GM19193 (cell line): ENCODE results near the gene INHBC.

Experiments used
- POLR2A ChIP-seq: IDR thresholded peaks from 4 replicates; pipeline ENCODE4 v1.6.1; 2011; ENCODE audit not compliant: insufficient read depth, insufficient read length; ENCODE audit errors: extremely low read depth

The INHBC gene

DNA sequence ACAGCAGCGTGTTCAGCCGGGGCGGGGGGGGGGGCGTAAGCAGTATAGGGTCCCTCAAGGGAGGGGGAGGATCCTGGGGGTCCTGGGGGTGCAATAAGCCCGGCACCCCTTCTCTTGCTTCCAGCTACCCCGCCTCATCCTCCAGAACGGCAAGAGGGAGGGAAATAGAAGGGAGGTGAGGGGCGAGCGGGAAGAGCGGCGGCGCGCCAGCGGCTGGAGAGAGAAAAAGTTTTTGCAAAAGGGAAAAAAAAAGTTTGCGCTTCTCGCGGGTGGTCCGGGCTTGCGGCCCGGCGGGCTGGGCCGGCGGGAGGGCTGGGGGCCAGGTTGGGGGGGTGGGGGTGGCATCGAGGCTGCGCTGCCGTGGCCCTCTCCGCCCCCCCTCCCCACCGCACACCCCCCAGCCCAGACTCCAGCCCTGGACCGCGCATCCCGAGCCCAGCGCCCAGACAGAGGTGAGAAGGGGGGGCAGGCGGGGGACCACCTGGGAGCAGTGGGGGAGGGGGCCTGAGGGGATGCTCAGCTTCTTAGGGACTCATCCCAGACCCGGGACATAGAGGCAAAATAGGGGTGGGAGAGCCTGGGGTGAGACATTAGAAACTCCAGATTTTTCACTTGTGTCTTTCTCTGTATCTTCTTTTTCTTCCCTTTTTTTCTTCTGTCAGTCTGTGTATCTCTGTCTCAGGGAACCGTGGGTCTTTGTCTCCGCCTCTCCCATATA lies 25.3 kb downstream of the INHBC start, which contains the start of gene GLI1:
Gene GLI1 (plus strand): TSS at position 36 of the 718 bp plus-strand sequence. CDS start 3,907 bp downstream, outside the sequence.
- no peak for TF ChIP-seq POLR2A

- TF ChIP-seq POLR2A = no peak
These were observed 25.8 kb downstream of the INHBC start for GRCh38 chr12:57460468-57460784.

DNA sequence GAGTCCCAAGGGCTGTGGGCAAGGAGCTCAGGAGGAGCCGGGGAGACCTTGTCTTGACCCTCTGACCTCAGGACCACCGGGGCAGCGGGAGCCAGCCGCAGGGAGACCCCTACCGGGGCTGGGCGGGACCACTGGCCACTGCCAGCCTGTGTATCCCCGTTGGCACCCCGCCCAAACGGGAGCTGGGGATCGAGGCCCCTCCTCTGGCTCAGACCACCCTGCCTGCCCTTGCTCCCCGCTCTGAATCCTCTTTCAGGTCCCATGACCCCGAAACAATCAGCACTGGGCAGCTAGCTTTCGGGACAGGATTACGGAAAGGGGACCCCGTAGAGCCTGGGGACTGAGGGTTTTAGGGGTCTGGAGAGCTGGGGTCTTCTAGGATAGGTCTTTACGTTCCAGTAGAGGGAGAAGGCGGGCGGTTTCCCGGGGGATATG lies 26.3 kb downstream of the INHBC start:
- no peak for TF ChIP-seq POLR2A

DNA sequence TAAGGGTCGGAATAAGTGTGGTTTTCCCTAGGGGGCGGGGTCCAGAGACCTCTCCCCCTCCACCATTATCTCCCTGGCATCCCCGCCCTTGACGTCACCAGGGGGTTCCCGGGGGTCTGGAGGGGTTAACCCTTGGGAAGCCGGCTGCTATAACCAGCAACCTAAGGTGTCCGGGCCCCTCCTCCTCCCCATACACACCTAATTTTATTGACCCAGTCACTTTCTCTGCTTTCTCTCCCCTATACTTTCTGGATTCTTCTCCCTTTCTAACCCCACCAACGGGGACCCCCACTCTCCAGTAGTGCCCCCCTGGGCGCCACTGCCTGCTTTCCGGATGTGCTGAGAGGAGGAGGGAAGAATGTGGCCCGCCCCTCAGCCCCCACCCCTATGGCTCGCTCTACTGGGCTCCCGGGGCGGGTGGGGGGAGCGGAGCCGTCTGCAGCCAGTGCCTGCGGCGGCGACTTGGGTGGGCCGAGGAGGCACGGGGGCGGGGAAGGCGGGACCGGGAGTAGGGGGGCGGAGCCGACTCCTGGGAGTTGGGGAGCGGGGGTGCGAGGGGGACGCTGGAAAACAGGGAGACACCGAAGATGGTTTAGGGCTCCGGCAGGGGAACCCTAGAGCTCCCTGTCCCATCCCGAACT lies 26.8 kb downstream of the INHBC start:
- TF ChIP-seq POLR2A = no peak

- no peak for TF ChIP-seq POLR2A
These were observed 27.3 kb downstream of the INHBC start for GRCh38 chr12:57461917-57462250.

- TF ChIP-seq POLR2A = peak; percentile 45
These were observed 27.8 kb downstream of the INHBC start for GRCh38 chr12:57462251-57462911.

- no peak for TF ChIP-seq POLR2A
These were observed 28.3 kb downstream of the INHBC start for GRCh38 chr12:57462912-57463253.

GRCh38 chr12:57464569-57464968 lies 30.0 kb downstream of the INHBC start:
- no peak for TF ChIP-seq POLR2A

- no peak for TF ChIP-seq POLR2A
These were observed 30.6 kb downstream of the INHBC start for GRCh38 chr12:57465030-57465746.

GRCh38 chr12:57465747-57466505 lies 31.3 kb downstream of the INHBC start:
- TF ChIP-seq POLR2A = peak; percentile 12

DNA sequence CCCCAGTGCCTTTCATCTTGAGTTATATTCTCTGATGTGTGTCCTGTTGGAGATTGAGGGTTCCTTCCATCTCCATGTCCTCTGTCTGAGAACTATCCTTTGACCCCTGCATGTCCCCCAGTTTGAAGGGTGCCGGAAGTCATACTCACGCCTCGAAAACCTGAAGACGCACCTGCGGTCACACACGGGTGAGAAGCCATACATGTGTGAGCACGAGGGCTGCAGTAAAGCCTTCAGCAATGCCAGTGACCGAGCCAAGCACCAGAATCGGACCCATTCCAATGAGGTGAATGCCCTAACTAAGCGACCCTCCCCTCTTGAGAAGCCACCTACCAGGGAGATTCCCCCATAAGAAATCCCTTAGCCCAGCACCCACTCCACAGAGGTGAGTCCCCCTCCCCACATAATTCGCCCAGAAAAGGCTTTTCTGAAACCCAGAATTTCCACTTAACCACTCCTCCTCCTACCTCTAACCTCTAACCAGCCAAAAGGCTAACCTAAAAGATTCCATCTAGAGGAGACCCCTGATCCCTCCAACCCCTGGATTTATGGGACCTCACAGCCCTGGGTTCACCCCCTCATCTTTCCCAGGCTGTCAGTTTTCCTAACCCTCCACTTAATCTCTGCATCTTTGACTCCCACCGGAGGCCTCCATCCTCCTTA lies 32.8 kb downstream of the INHBC start:
- peak; percentile 2 for TF ChIP-seq POLR2A

- TF ChIP-seq POLR2A = no peak
These were observed 33.3 kb downstream of the INHBC start for GRCh38 chr12:57467915-57468314.

- no peak for TF ChIP-seq POLR2A
These were observed 34.9 kb downstream of the INHBC start for GRCh38 chr12:57469296-57470164.

DNA sequence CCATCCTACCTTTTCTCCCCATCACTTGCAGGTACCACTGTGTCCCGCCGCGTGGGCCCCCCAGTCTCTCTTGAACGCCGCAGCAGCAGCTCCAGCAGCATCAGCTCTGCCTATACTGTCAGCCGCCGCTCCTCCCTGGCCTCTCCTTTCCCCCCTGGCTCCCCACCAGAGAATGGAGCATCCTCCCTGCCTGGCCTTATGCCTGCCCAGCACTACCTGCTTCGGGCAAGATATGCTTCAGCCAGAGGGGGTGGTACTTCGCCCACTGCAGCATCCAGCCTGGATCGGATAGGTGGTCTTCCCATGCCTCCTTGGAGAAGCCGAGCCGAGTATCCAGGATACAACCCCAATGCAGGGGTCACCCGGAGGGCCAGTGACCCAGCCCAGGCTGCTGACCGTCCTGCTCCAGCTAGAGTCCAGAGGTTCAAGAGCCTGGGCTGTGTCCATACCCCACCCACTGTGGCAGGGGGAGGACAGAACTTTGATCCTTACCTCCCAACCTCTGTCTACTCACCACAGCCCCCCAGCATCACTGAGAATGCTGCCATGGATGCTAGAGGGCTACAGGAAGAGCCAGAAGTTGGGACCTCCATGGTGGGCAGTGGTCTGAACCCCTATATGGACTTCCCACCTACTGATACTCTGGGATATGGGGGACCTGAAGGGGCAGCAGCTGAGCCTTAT lies 35.8 kb downstream of the INHBC start:
- TF ChIP-seq POLR2A = no peak
